Measurements from ENCODE around the gene PRKCB.

- TF ChIP-seq POLR2A (IDR thresholded peaks at IDR 0.05) (no peak), CTCF (IDR thresholded peaks at IDR 0.05 in 4 of 5, conservative IDR thresholded peaks at IDR 0.05 in 1 of 5) (no peak)
Measured at GRCh38 chr16:23788685-23789084, 47.1 kb upstream of the PRKCB start.

All from gastrocnemius medialis (tissue), 4 donors.